Transverse colon (tissue), 4 donors: ENCODE data around the gene MSX1.

ENCODE experiments used
- CTCF ChIP-seq, 5 experiments: fragments of 200-600 bp in 3 of 5; fragments of 450-650 bp in 2 of 5; sonication (generic) in 3 of 5; IDR thresholded peaks; 1 replicate in 2 of 5; 2 replicates in 3 of 5; pipeline ENCODE4 v1.5.1; 2016 to 2017; ENCODE audit warnings: antibody characterized with exemption in 5 of 5, inconsistent platforms in 3 of 5, mild to moderate bottlenecking in 2 of 5, moderate library complexity in 1 of 5
- EP300 ChIP-seq: sonication (generic); formaldehyde crosslinking; IDR thresholded peaks from one replicate; pipeline ENCODE4 v1.6.1; 2017; ENCODE audit warnings: antibody characterized with exemption, low read depth
- POLR2A ChIP-seq: fragments of 450-650 bp; IDR thresholded peaks from one replicate; pipeline ENCODE4 v1.6.1; 2016; ENCODE audit warnings: antibody characterized with exemption, mild to moderate bottlenecking, moderate library complexity
- POLR2AphosphoS5 ChIP-seq, 3 donors: sonication (generic); formaldehyde crosslinking; IDR thresholded peaks; one replicate each; pipeline ENCODE4 v1.6.1; 2016; ENCODE audit warnings: antibody characterized with exemption in 3 of 3

DNA sequence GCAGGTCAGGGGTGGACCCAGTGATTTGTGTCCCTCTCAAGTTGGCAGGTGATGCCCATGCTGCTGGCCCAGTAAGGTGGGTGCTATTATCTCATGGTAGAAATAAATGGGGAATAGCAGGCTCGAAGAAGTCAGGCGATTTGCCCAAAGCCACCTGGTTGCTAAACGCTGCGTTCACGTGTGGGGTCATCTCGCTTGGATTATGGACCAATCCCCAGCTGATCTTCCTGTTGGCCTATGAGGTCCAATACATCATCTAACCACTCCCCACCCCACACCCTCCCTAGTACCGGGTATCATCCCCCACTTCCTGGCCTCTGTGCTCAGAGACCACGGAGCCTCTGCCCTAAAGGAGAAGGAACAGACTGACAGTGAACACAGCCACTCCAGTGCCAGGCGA lies 18.3 kb upstream of the MSX1 start:
- no peak for TF ChIP-seq CTCF (IDR thresholded peaks at IDR 0.05)
- no peak for TF ChIP-seq POLR2A
- TF ChIP-seq POLR2AphosphoS5 (IDR thresholded peaks at IDR 0.05) = no peak
- TF ChIP-seq EP300 = no peak
